ENCODE measurements around the gene AUTS2. TPM values are rescaled to one million over a fixed set of nuclear protein-coding genes. Genes with fewer than 3 reads are reported as not detected.

The AUTS2 gene
- total and polyA plus RNA-seq, 10 of the 15 experiments (the other 5 are each of a cell fraction or from before 2014, with no cell fraction given), result 6.4 to 55.6 (median 21.6) TPM

DNA sequence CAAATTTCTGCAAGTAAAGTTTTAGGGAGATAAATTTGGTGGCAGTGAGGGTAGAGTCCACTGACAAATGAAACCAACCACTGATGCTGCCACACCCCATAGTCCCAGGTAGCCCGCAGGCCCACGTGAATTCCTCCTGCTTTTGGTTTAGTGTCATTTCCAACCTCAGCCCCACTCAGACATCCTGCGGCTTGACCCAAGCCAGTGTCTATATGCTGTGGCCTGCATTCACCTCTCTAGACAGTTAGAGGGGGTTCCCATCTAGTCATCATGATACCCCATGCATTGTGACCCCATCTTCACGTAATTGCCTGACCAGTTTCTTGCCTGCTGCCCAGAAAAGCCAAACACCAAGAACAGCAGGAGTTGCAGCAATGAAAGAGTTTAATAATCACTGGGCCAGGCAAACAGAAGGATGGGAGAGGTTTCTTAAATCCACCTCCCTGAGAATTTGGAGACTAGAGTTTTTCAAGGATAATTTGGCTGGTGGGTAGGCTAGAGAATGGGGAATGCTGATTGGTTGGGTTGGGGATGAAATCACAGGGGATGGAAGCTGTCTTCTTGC, 1201.6 kb downstream of the AUTS2 start (continued):
- TF ChIP-seq, protein P1, sequence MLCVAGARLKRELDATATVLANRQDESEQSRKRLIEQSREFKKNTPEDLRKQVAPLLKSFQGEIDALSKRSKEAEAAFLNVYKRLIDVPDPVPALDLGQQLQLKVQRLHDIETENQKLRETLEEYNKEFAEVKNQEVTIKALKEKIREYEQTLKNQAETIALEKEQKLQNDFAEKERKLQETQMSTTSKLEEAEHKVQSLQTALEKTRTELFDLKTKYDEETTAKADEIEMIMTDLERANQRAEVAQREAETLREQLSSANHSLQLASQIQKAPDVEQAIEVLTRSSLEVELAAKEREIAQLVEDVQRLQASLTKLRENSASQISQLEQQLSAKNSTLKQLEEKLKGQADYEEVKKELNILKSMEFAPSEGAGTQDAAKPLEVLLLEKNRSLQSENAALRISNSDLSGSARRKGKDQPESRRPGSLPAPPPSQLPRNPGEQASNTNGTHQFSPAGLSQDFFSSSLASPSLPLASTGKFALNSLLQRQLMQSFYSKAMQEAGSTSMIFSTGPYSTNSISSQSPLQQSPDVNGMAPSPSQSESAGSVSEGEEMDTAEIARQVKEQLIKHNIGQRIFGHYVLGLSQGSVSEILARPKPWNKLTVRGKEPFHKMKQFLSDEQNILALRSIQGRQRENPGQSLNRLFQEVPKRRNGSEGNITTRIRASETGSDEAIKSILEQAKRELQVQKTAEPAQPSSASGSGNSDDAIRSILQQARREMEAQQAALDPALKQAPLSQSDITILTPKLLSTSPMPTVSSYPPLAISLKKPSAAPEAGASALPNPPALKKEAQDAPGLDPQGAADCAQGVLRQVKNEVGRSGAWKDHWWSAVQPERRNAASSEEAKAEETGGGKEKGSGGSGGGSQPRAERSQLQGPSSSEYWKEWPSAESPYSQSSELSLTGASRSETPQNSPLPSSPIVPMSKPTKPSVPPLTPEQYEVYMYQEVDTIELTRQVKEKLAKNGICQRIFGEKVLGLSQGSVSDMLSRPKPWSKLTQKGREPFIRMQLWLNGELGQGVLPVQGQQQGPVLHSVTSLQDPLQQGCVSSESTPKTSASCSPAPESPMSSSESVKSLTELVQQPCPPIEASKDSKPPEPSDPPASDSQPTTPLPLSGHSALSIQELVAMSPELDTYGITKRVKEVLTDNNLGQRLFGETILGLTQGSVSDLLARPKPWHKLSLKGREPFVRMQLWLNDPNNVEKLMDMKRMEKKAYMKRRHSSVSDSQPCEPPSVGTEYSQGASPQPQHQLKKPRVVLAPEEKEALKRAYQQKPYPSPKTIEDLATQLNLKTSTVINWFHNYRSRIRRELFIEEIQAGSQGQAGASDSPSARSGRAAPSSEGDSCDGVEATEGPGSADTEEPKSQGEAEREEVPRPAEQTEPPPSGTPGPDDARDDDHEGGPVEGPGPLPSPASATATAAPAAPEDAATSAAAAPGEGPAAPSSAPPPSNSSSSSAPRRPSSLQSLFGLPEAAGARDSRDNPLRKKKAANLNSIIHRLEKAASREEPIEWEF (IDR thresholded peaks at IDR 0.05; ENCODE audit: insufficient replicate concordance, low read depth, low read length), result no peak
- TF ChIP-seq, protein P2, sequence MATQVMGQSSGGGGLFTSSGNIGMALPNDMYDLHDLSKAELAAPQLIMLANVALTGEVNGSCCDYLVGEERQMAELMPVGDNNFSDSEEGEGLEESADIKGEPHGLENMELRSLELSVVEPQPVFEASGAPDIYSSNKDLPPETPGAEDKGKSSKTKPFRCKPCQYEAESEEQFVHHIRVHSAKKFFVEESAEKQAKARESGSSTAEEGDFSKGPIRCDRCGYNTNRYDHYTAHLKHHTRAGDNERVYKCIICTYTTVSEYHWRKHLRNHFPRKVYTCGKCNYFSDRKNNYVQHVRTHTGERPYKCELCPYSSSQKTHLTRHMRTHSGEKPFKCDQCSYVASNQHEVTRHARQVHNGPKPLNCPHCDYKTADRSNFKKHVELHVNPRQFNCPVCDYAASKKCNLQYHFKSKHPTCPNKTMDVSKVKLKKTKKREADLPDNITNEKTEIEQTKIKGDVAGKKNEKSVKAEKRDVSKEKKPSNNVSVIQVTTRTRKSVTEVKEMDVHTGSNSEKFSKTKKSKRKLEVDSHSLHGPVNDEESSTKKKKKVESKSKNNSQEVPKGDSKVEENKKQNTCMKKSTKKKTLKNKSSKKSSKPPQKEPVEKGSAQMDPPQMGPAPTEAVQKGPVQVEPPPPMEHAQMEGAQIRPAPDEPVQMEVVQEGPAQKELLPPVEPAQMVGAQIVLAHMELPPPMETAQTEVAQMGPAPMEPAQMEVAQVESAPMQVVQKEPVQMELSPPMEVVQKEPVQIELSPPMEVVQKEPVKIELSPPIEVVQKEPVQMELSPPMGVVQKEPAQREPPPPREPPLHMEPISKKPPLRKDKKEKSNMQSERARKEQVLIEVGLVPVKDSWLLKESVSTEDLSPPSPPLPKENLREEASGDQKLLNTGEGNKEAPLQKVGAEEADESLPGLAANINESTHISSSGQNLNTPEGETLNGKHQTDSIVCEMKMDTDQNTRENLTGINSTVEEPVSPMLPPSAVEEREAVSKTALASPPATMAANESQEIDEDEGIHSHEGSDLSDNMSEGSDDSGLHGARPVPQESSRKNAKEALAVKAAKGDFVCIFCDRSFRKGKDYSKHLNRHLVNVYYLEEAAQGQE (IDR thresholded peaks at IDR 0.05; ENCODE audit: low read depth, low read length), result no peak
- TF ChIP-seq ZNF274 (IDR thresholded peaks at IDR 0.05; ENCODE audit: insufficient read depth, insufficient read length) (no peak), PAX8 (IDR thresholded peaks at IDR 0.05) (no peak), MTA3 (IDR thresholded peaks at IDR 0.05; ENCODE audit: borderline replicate concordance, low read length) (0 out of 2 replicates have a peak, but pooled peaks have one; percentile 29), KLF5 (IDR thresholded peaks at IDR 0.05; ENCODE audit: partially characterized antibody) (peak; percentile 70), NFYA (IDR thresholded peaks at IDR 0.05; ENCODE audit: borderline replicate concordance, low read depth, low read length) (no peak), JUNB (IDR thresholded peaks at IDR 0.05) (peak; percentile 33; the same call in 1 of the 2 replicates), CBX5 (IDR thresholded peaks at IDR 0.05; ENCODE audit: low read depth) (peak; percentile 99), HDAC2 (IDR thresholded peaks at IDR 0.05) (no peak), TCF12 (IDR thresholded peaks at IDR 0.05; ENCODE audit: low read depth, low read length) (no peak)
- TF ChIP-seq, protein P3, sequence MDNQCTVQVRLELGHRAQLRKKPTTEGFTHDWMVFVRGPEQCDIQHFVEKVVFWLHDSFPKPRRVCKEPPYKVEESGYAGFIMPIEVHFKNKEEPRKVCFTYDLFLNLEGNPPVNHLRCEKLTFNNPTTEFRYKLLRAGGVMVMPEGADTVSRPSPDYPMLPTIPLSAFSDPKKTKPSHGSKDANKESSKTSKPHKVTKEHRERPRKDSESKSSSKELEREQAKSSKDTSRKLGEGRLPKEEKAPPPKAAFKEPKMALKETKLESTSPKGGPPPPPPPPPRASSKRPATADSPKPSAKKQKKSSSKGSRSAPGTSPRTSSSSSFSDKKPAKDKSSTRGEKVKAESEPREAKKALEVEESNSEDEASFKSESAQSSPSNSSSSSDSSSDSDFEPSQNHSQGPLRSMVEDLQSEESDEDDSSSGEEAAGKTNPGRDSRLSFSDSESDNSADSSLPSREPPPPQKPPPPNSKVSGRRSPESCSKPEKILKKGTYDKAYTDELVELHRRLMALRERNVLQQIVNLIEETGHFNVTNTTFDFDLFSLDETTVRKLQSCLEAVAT (IDR thresholded peaks at IDR 0.05), result no peak
- TF ChIP-seq, protein P4, sequence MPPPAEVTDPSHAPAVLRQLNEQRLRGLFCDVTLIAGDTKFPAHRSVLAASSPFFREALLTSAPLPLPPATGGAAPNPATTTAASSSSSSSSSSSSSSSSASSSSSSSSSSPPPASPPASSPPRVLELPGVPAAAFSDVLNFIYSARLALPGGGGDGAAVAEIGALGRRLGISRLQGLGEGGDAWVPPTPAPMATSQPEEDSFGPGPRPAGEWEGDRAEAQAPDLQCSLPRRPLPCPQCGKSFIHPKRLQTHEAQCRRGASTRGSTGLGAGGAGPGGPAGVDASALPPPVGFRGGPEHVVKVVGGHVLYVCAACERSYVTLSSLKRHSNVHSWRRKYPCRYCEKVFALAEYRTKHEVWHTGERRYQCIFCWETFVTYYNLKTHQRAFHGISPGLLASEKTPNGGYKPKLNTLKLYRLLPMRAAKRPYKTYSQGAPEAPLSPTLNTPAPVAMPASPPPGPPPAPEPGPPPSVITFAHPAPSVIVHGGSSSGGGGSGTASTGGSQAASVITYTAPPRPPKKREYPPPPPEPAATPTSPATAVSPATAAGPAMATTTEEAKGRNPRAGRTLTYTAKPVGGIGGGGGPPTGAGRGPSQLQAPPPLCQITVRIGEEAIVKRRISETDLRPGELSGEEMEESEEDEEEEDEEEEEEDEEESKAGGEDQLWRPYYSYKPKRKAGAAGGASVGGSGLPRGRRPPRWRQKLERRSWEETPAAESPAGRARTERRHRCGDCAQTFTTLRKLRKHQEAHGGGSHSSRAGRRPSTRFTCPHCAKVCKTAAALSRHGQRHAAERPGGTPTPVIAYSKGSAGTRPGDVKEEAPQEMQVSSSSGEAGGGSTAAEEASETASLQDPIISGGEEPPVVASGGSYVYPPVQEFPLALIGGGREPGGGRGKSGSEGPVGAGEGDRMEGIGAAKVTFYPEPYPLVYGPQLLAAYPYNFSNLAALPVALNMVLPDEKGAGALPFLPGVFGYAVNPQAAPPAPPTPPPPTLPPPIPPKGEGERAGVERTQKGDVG (CRISPR knock-in tag; IDR thresholded peaks at IDR 0.05), result no peak
- TF ChIP-seq, protein P5, sequence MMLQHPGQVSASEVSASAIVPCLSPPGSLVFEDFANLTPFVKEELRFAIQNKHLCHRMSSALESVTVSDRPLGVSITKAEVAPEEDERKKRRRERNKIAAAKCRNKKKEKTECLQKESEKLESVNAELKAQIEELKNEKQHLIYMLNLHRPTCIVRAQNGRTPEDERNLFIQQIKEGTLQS (IDR thresholded peaks at IDR 0.05; ENCODE audit: borderline replicate concordance, extremely low read depth, low read depth, low read length), result no peak

All from GM12878 (cell line).